ENCODE results near the gene TMEM109. TPM values are rescaled to one million over a fixed set of nuclear protein-coding genes. Genes with fewer than 3 reads are reported as not detected.

The TMEM109 gene
- polyA plus RNA-seq, 1 donor from 2014 or later = 1.8 TPM

DNA sequence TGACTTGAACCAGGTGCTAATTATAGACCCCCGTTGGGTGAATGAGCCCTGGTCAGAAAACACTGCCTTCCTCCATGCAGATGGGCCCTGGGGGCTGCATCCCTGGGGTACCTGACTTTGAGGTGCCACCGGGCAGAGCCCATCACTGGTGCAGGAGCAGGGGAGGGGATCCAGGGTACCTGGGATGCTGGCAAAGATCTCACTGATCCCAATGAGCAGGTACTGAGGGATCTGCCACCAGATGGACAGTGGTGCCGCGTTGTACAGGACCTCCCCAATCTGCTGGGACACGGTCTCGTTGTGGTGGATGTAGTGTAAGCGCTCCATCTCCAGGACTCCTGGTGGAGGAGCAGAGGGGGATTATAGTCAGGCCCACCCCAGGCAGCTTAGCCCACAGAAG, 25.3 kb downstream of the TMEM109 start:
- H3K4me2 ChIP-seq (ENCODE audit: low read length) = no peak overlapping the region
- H3F3A ChIP-seq (ENCODE audit: insufficient read depth, low read length, poor library complexity, severe bottlenecking) = no peaks in the 10 kb centered on the region

DNA sequence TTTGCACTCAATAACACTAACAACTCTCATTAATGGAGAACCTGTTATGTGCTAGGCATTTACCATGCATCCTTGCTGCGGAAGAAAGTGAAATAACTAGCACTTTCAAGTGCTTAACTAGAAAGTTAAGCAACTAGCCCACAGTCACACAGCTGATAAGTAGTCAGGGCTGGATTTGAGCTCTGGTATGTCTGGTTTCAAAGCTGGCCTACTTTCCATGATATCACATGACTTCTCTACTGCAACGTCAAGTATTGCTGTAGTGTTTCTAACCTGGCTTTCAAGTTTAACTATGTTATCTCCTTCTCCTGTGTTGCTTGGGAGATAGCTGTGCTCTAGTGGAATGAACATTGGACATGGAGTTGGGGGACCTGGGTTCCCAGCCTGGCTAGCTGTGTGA, 25.9 kb downstream of the TMEM109 start:
- no peaks in the 10 kb centered on the region for H3K27me3 ChIP-seq (ENCODE audit: insufficient read depth, low read depth, low read length)
- no peak overlapping the region for H3K27ac ChIP-seq (ENCODE audit: low read length)
- H3K36me3 ChIP-seq (ENCODE audit: insufficient read depth, low read length) = no peaks in the 10 kb centered on the region
- no peaks in the 10 kb centered on the region for H3K9me2 ChIP-seq (ENCODE audit: insufficient read depth, low read length)
- H2AFZ ChIP-seq (ENCODE audit: low read depth, low read length) = no peak overlapping the region
- no peak overlapping the region for H3K9ac ChIP-seq (ENCODE audit: low read length)
- no peak overlapping the region for H3K4me3 ChIP-seq (ENCODE audit: low read length)
- no peaks in the 10 kb centered on the region for H4K20me1 ChIP-seq (ENCODE audit: insufficient read depth)
- H3K4me2 ChIP-seq (ENCODE audit: low read length) = no peak overlapping the region
- H3K79me2 ChIP-seq (replicated peaks; ENCODE audit: insufficient read depth, low read length) = no peaks in the 10 kb centered on the region
- H3K9me3 ChIP-seq (ENCODE audit: low read length) = no peaks in the 10 kb centered on the region
- TF ChIP-seq MXI1 (conservative IDR thresholded peaks at IDR 0.05; ENCODE audit: poor library complexity, severe bottlenecking) (no peak), EZH2 (IDR thresholded peaks at IDR 0.05; ENCODE audit: borderline replicate concordance, insufficient read depth, low read length, poor library complexity, severe bottlenecking) (no peak), POLR2AphosphoS5 (IDR thresholded peaks at IDR 0.05) (no peak), TAF1 (IDR thresholded peaks at IDR 0.05; ENCODE audit: low read depth) (no peak), RAD21 (conservative IDR thresholded peaks at IDR 0.05) (no peak), SMC3 (conservative IDR thresholded peaks at IDR 0.05; ENCODE audit: poor library complexity) (no peak), EP300 (conservative IDR thresholded peaks at IDR 0.05; ENCODE audit: poor library complexity, severe bottlenecking) (no peak)
- TF ChIP-seq, protein P1, sequence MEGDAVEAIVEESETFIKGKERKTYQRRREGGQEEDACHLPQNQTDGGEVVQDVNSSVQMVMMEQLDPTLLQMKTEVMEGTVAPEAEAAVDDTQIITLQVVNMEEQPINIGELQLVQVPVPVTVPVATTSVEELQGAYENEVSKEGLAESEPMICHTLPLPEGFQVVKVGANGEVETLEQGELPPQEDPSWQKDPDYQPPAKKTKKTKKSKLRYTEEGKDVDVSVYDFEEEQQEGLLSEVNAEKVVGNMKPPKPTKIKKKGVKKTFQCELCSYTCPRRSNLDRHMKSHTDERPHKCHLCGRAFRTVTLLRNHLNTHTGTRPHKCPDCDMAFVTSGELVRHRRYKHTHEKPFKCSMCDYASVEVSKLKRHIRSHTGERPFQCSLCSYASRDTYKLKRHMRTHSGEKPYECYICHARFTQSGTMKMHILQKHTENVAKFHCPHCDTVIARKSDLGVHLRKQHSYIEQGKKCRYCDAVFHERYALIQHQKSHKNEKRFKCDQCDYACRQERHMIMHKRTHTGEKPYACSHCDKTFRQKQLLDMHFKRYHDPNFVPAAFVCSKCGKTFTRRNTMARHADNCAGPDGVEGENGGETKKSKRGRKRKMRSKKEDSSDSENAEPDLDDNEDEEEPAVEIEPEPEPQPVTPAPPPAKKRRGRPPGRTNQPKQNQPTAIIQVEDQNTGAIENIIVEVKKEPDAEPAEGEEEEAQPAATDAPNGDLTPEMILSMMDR (IDR thresholded peaks at IDR 0.05; ENCODE audit: poor library complexity, severe bottlenecking) = no peak
- TF ChIP-seq, protein P2, sequence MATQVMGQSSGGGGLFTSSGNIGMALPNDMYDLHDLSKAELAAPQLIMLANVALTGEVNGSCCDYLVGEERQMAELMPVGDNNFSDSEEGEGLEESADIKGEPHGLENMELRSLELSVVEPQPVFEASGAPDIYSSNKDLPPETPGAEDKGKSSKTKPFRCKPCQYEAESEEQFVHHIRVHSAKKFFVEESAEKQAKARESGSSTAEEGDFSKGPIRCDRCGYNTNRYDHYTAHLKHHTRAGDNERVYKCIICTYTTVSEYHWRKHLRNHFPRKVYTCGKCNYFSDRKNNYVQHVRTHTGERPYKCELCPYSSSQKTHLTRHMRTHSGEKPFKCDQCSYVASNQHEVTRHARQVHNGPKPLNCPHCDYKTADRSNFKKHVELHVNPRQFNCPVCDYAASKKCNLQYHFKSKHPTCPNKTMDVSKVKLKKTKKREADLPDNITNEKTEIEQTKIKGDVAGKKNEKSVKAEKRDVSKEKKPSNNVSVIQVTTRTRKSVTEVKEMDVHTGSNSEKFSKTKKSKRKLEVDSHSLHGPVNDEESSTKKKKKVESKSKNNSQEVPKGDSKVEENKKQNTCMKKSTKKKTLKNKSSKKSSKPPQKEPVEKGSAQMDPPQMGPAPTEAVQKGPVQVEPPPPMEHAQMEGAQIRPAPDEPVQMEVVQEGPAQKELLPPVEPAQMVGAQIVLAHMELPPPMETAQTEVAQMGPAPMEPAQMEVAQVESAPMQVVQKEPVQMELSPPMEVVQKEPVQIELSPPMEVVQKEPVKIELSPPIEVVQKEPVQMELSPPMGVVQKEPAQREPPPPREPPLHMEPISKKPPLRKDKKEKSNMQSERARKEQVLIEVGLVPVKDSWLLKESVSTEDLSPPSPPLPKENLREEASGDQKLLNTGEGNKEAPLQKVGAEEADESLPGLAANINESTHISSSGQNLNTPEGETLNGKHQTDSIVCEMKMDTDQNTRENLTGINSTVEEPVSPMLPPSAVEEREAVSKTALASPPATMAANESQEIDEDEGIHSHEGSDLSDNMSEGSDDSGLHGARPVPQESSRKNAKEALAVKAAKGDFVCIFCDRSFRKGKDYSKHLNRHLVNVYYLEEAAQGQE (IDR thresholded peaks at IDR 0.05; ENCODE audit: borderline replicate concordance) = no peak
- no peaks in the 10 kb centered on the region for H3F3A ChIP-seq (ENCODE audit: insufficient read depth, low read length, poor library complexity, severe bottlenecking)

More for the DNA sequence above, 25.3 kb downstream of the TMEM109 start:
- Histone ChIP-seq H3K9me3 (ENCODE audit: low read length) (no peaks in the 10 kb centered on the region), H3K9me2 (ENCODE audit: insufficient read depth, low read length) (no peaks in the 10 kb centered on the region), H3K27me3 (ENCODE audit: insufficient read depth, low read depth, low read length) (no peaks in the 10 kb centered on the region), H2AFZ (ENCODE audit: low read depth, low read length) (no peak overlapping the region), H3K9ac (ENCODE audit: low read length) (no peak overlapping the region), H3K27ac (ENCODE audit: low read length) (no peak overlapping the region), H3K79me2 (replicated peaks; ENCODE audit: insufficient read depth, low read length) (no peaks in the 10 kb centered on the region), H3K4me3 (ENCODE audit: low read length) (no peak overlapping the region), H3K36me3 (ENCODE audit: insufficient read depth, low read length) (no peaks in the 10 kb centered on the region), H4K20me1 (ENCODE audit: insufficient read depth) (no peaks in the 10 kb centered on the region)
- no peak for TF ChIP-seq SMC3 (conservative IDR thresholded peaks at IDR 0.05; ENCODE audit: poor library complexity)
- TF ChIP-seq, protein P1 (IDR thresholded peaks at IDR 0.05; ENCODE audit: poor library complexity, severe bottlenecking) = no peak
- no peak for TF ChIP-seq MXI1 (conservative IDR thresholded peaks at IDR 0.05; ENCODE audit: poor library complexity, severe bottlenecking)
- TF ChIP-seq, protein P2 (IDR thresholded peaks at IDR 0.05; ENCODE audit: borderline replicate concordance) = no peak
- TF ChIP-seq TAF1 (IDR thresholded peaks at IDR 0.05; ENCODE audit: low read depth) = no peak
- TF ChIP-seq RAD21 (conservative IDR thresholded peaks at IDR 0.05) = no peak
- TF ChIP-seq EP300 (conservative IDR thresholded peaks at IDR 0.05; ENCODE audit: poor library complexity, severe bottlenecking) = no peak
- no peak for TF ChIP-seq EZH2 (IDR thresholded peaks at IDR 0.05; ENCODE audit: borderline replicate concordance, insufficient read depth, low read length, poor library complexity, severe bottlenecking)
- TF ChIP-seq POLR2AphosphoS5 (IDR thresholded peaks at IDR 0.05) = no peak

Measured in neural cell (in vitro differentiated cells).